Measurements from ENCODE around the gene TFDP3. TPM values are rescaled to one million over a fixed set of nuclear protein-coding genes. Genes with fewer than 3 reads are reported as not detected.

TFDP3 gene
- total RNA-seq, 1 donor from 2014 or later: not detected

- Mint-ChIP-seq H3K36me3 (ENCODE audit: unreplicated experiment) (no peaks in the 10 kb centered on the region), H3K27me3 (ENCODE audit: unreplicated experiment) (no peaks in the 10 kb centered on the region), H3K9me3 (ENCODE audit: unreplicated experiment) (no peaks in the 10 kb centered on the region), H3K4me1 (ENCODE audit: low read depth, unreplicated experiment) (peaks cover 2% of the 10 kb centered on the region), H3K27ac (ENCODE audit: unreplicated experiment) (no peak overlapping the region), H3K4me3 (ENCODE audit: unreplicated experiment) (no peak overlapping the region)
- TF ChIP-seq CTCF (IDR thresholded peaks at IDR 0.05; ENCODE audit: partially characterized antibody, unreplicated experiment): no peak
- DNase-seq: no peak
Measured at GRCh38 chrX:133215017-133215416, 3.1 kb downstream of the TFDP3 start.

- Mint-ChIP-seq H3K4me3 (ENCODE audit: unreplicated experiment) (no peak overlapping the region), H3K27me3 (ENCODE audit: unreplicated experiment) (no peaks in the 10 kb centered on the region), H3K27ac (ENCODE audit: unreplicated experiment) (no peak overlapping the region), H3K36me3 (ENCODE audit: unreplicated experiment) (no peaks in the 10 kb centered on the region), H3K9me3 (ENCODE audit: unreplicated experiment) (no peaks in the 10 kb centered on the region), H3K4me1 (ENCODE audit: low read depth, unreplicated experiment) (peaks cover 2% of the 10 kb centered on the region)
- TF ChIP-seq CTCF (IDR thresholded peaks at IDR 0.05; ENCODE audit: partially characterized antibody, unreplicated experiment): no peak
- DNase-seq: no peak
Measured at GRCh38 chrX:133214301-133214700, 3.9 kb downstream of the TFDP3 start.

GRCh38 chrX:133213117-133213516, 5.0 kb downstream of the TFDP3 start:
- H3K4me3 Mint-ChIP-seq (ENCODE audit: unreplicated experiment): no peak overlapping the region
- H3K4me1 Mint-ChIP-seq (ENCODE audit: low read depth, unreplicated experiment): peaks cover 2% of the 10 kb centered on the region
- no peak for TF ChIP-seq CTCF (IDR thresholded peaks at IDR 0.05; ENCODE audit: partially characterized antibody, unreplicated experiment)
- H3K27ac Mint-ChIP-seq (ENCODE audit: unreplicated experiment): no peak overlapping the region
- H3K9me3 Mint-ChIP-seq (ENCODE audit: unreplicated experiment): no peaks in the 10 kb centered on the region
- H3K27me3 Mint-ChIP-seq (ENCODE audit: unreplicated experiment): no peaks in the 10 kb centered on the region
- DNase-seq: no peak
- no peaks in the 10 kb centered on the region for H3K36me3 Mint-ChIP-seq (ENCODE audit: unreplicated experiment)

GRCh38 chrX:133207751-133208150, 10.4 kb downstream of the TFDP3 start:
- no peak for TF ChIP-seq CTCF (IDR thresholded peaks at IDR 0.05; ENCODE audit: partially characterized antibody, unreplicated experiment)
- Mint-ChIP-seq H3K4me1 (ENCODE audit: low read depth, unreplicated experiment) (no peaks in the 10 kb centered on the region), H3K4me3 (ENCODE audit: unreplicated experiment) (no peak overlapping the region), H3K36me3 (ENCODE audit: unreplicated experiment) (no peaks in the 10 kb centered on the region), H3K27me3 (ENCODE audit: unreplicated experiment) (no peaks in the 10 kb centered on the region), H3K27ac (ENCODE audit: unreplicated experiment) (no peak overlapping the region), H3K9me3 (ENCODE audit: unreplicated experiment) (no peaks in the 10 kb centered on the region)
- DNase-seq: no peak

GRCh38 chrX:133191739-133192039, 26.5 kb downstream of the TFDP3 start:
- TF ChIP-seq CTCF (IDR thresholded peaks at IDR 0.05; ENCODE audit: partially characterized antibody, unreplicated experiment): no peak
- Mint-ChIP-seq H3K4me1 (ENCODE audit: low read depth, unreplicated experiment) (peaks cover 3% of the 10 kb centered on the region), H3K27ac (ENCODE audit: unreplicated experiment) (no peak overlapping the region), H3K9me3 (ENCODE audit: unreplicated experiment) (peaks cover 2% of the 10 kb centered on the region), H3K4me3 (ENCODE audit: unreplicated experiment) (no peak overlapping the region), H3K36me3 (ENCODE audit: unreplicated experiment) (no peaks in the 10 kb centered on the region), H3K27me3 (ENCODE audit: unreplicated experiment) (no peaks in the 10 kb centered on the region)
- DNase-seq: no peak

All from glutamatergic neuron (in vitro differentiated cells).